Upper lobe of left lung (tissue), 4 donors: Measurements from ENCODE around the gene HSDL2.

Experiments used
- CTCF ChIP-seq, 6 experiments: fragments of 450-650 bp in 4 of 6; fragments of 200-600 bp in 2 of 6; sonication (generic) in 2 of 6; IDR thresholded peaks; one replicate each; pipeline ENCODE4 v1.5.1; 2016 to 2019; ENCODE audit warnings: antibody characterized with exemption in 6 of 6
- POLR2A ChIP-seq, 4 donors: fragments of 450-650 bp; IDR thresholded peaks; one replicate each; pipeline ENCODE4 v1.5.1; 2016 to 2017; ENCODE audit warnings: antibody characterized with exemption in 4 of 4, mild to moderate bottlenecking in 2 of 4
- POLR2AphosphoS5 ChIP-seq, 2 donors: sonication (generic); formaldehyde crosslinking; IDR thresholded peaks; one replicate each; pipeline ENCODE4 v1.5.1; 2017; ENCODE audit warnings: antibody characterized with exemption in 2 of 2

- TF ChIP-seq CTCF (IDR thresholded peaks at IDR 0.05) (no peak), POLR2AphosphoS5 (IDR thresholded peaks at IDR 0.05) (no peak), POLR2A (IDR thresholded peaks at IDR 0.05) (no peak)
Observed at GRCh38 chr9:112411626-112412027, 31.7 kb downstream of the HSDL2 start.
